GM23248 (cell line): ENCODE data around the gene EGFL7. TPM values are rescaled to one million over a fixed set of nuclear protein-coding genes. Genes with fewer than 3 reads are reported as not detected.

Experiments
- DNase-seq: peaks from one replicate; pipeline ENCODE4 v3.0.0-alpha.2; 2015
- H2AFZ ChIP-seq: fragments of 200-600 bp; sonication (generic); 2 replicates; pipeline ENCODE4 v1.6.1; 2016; ENCODE audit warnings: antibody characterized with exemption
- H3F3A ChIP-seq: fragments of 200-600 bp; sonication (generic); 2 replicates; pipeline ENCODE4 v1.6.1; 2016; ENCODE audit warnings: mild to moderate bottlenecking, antibody characterized with exemption, mixed run types; ENCODE audit not compliant: insufficient read depth
- H3K27ac ChIP-seq: fragments of 200-600 bp; sonication (generic); 2 replicates; pipeline ENCODE4 v1.5.1; 2016; ENCODE audit warnings: mild to moderate bottlenecking
- H3K27me3 ChIP-seq: fragments of 200-600 bp; sonication (generic); replicated peaks from 2 replicates; pipeline ENCODE4 v1.6.1; 2016; ENCODE audit warnings: mild to moderate bottlenecking; ENCODE audit not compliant: insufficient read depth
- H3K36me3 ChIP-seq: fragments of 200-600 bp; sonication (generic); 2 replicates; pipeline ENCODE4 v1.6.1; 2016; ENCODE audit warnings: low read depth, mild to moderate bottlenecking
- H3K4me1 ChIP-seq: fragments of 200-600 bp; sonication (generic); 2 replicates; pipeline ENCODE4 v1.6.1; 2016; ENCODE audit warnings: mild to moderate bottlenecking; ENCODE audit not compliant: insufficient read depth
- H3K4me2 ChIP-seq: fragments of 200-600 bp; sonication (generic); one replicate; pipeline ENCODE4 v1.6.1; 2016; ENCODE audit warnings: mild to moderate bottlenecking; ENCODE audit not compliant: unreplicated experiment
- H3K4me3 ChIP-seq: fragments of 200-600 bp; sonication (generic); 2 replicates; pipeline ENCODE4 v1.5.1; 2016; ENCODE audit warnings: mild to moderate bottlenecking
- H3K79me2 ChIP-seq: fragments of 200-600 bp; sonication (generic); 2 replicates; pipeline ENCODE4 v1.6.1; 2016; ENCODE audit warnings: mild to moderate bottlenecking; ENCODE audit not compliant: insufficient read depth
- H3K9ac ChIP-seq: fragments of 200-600 bp; sonication (generic); 2 replicates; pipeline ENCODE4 v1.6.1; 2016; ENCODE audit warnings: mild to moderate bottlenecking
- H3K9me2 ChIP-seq: fragments of 200-600 bp; sonication (generic); 2 replicates; pipeline ENCODE4 v1.6.1; 2016; ENCODE audit warnings: mixed run types, mild to moderate bottlenecking, moderate library complexity; ENCODE audit not compliant: insufficient read depth
- H3K9me3 ChIP-seq: fragments of 200-600 bp; sonication (generic); one replicate; pipeline ENCODE4 v1.6.1; 2017; ENCODE audit warnings: low read depth
- H4K20me1 ChIP-seq: fragments of 200-600 bp; sonication (generic); 2 replicates; pipeline ENCODE4 v1.6.0; 2016; ENCODE audit not compliant: insufficient read depth
- EZH2 ChIP-seq: fragments of 200-600 bp; sonication (generic); IDR thresholded peaks from 2 replicates; pipeline ENCODE4 v1.6.1; 2018; ENCODE audit warnings: antibody characterized with exemption, mild to moderate bottlenecking; ENCODE audit not compliant: insufficient read depth, poor library complexity, severe bottlenecking
- EZH2phosphoT487 ChIP-seq: fragments of 200-600 bp; sonication (generic); IDR thresholded peaks from 2 replicates; pipeline ENCODE4 v1.6.1; 2018; ENCODE audit warnings: antibody characterized with exemption, moderate library complexity, mild to moderate bottlenecking, low read depth; ENCODE audit not compliant: insufficient read depth
- WGBS, 2 experiments: methylation state at CpG; one replicate each; pipeline ENCODE4 v1.1.6; 2015 to 2017; ENCODE audit warnings: low lambda C conversion rate in 2 of 2, low coverage in 1 of 2; ENCODE audit errors: missing lambda C conversion rate in 2 of 2; 5-methylcytosine and 5-hydroxymethylcytosine counted together
- in situ Hi-C: fragments of 300-500 bp; cut with MboI; formaldehyde crosslinking; loops from 2 replicates; pipeline ENCODE4 v1.15.0; 2020
- microRNA counts: library from miRNA; unstranded; fragments of <30 nt; microRNA quantifications from one replicate; lab custom pipeline; 2016
- microRNA-seq: library from miRNA; unstranded; fragments of <30 nt; microRNA quantifications from one replicate; pipeline ENCODE4, GENCODE V29; 2016; ENCODE audit warnings: borderline number of aligned reads
- polyA plus RNA-seq: library from polyadenylated mRNA; unstranded; fragments of >200 nt; fragmentation: Nextera tagmentation; extraction: Ambion mirVana; gene quantifications from 2 replicates; pipeline ENCODE4 v1.2.1, GENCODE V29; 2016
- small RNA-seq: library from RNA; depleted of rRNA; stranded (forward); fragments of <200 nt; gene quantifications from one replicate; pipeline ENCODE3, GENCODE V24; 2014; ENCODE audit warnings: low read depth, low replicate concordance
- total RNA-seq: library from RNA; depleted of rRNA; stranded (reverse); fragments of >200 nt; shearing (Covaris generic); gene quantifications from 2 replicates; pipeline ENCODE4 v1.2.3, GENCODE V29; 2014; rRNA removed

EGFL7 gene
- total and polyA plus RNA-seq, 2 experiments from 2014 or later = 13.7 to 15.3 TPM

DNA sequence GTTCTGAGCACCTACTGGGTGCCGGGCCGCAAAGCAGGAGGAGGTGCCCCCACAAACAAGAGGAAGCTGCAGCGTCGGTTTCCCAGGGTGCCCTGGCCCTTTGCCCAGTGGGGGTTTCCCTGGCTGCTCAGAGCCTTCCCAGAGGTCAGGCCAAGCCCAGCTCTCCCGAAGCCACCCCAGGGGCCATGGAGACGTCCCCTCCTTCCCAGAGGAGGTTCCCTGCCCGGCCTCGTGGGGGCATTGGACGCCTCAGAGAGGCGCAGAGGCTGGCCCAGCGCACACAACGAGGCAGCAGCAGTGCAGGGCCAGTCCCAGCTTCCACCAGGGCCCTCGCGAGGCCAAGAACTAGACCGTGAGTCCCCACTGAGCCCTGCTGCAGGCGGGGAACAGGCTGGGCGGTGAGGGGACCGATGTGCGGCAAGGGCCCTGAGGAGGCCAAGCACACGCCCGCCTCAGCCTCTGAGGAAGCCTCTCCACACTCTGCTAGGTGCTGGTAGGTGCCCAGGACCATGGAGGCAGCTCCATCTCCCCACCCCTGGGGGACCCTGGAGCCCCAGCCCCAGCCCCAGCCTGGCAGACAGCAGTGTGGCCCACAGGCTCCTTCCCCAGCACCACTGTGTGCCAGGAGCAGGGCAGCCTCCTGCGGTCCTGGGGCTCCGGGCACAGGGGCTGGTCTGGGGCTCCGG lies 56.6 kb downstream of the EGFL7 start:
- H3K4me3 ChIP-seq = no peak overlapping the region
- DNase-seq = no peak
- no peak overlapping the region for H2AFZ ChIP-seq
- H4K20me1 ChIP-seq = 0 out of 2 replicates have a peak, but pooled peaks cover 2% of the 10 kb centered on the region
- no peak overlapping the region for H3K4me2 ChIP-seq
- 86 to 92% methylated on average over 15 to 24 of the region's 24 CpGs for WGBS, 2 experiments
- in situ Hi-C loops = no loop called here
- H3K4me1 ChIP-seq = peaks cover 7% of the 10 kb centered on the region
- 0 out of 2 replicates have a peak, but pooled peaks cover 7% of the 10 kb centered on the region for H3K36me3 ChIP-seq
- H3K27me3 ChIP-seq = no peaks in the 10 kb centered on the region
- H3K9me3 ChIP-seq = no peaks in the 10 kb centered on the region
- H3K79me2 ChIP-seq = no peaks in the 10 kb centered on the region
- no peaks in the 10 kb centered on the region for H3K9me2 ChIP-seq
- H3K9ac ChIP-seq = no peak overlapping the region
- peaks cover 13% of the 10 kb centered on the region for H3F3A ChIP-seq
- no peak overlapping the region for H3K27ac ChIP-seq
- TF ChIP-seq EZH2 = no peak
- TF ChIP-seq EZH2phosphoT487 = no peak

DNA sequence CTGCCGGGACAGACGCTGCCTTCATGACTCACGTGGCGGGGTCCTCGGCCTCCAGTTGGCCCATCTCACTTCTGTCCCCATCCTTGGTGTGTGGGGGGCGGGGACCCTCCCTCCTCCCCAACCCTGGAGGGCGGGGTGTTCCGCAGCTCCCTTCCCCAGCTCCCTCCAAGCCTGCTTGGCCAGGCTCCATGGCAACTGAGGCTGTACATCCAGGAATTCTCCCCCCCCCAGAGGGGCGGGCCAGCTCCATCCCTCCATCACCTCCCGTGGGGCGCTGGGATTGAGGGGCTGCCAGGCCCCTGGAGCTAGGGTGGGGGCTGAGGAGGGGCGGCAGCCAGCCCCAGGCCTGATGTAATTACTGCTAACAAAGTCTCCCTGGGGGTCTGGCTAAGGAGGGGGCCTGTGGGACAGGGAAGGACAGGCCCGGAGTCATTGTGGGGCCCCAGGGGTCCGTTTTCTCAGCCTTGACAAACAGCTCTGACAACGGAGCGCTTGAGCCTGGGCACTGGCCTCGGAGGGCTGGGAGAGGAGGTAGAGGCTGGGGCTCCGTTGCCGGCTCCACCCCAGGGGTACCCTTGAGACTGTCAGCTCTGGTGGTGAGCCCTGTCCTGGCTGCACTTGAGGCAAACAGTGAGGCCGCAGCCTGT lies 57.7 kb downstream of the EGFL7 start:
- H3K9ac ChIP-seq = no peak overlapping the region
- H4K20me1 ChIP-seq = peaks cover 9% of the 10 kb centered on the region; the same call in 1 of the 2 replicates
- H3K27me3 ChIP-seq = no peaks in the 10 kb centered on the region

GRCh38 chr9:136720898-136721338 lies 58.2 kb downstream of the EGFL7 start:
- H2AFZ ChIP-seq = no peak overlapping the region

More for the DNA sequence above, 57.7 kb downstream of the EGFL7 start:
- in situ Hi-C loops = no loop called here
- DNase-seq = peak; percentile 46
- H3K27ac ChIP-seq = no peak overlapping the region
- peaks cover 7% of the 10 kb centered on the region for H3K4me1 ChIP-seq
- H2AFZ ChIP-seq = no peak overlapping the region
- H3K9me2 ChIP-seq = no peaks in the 10 kb centered on the region
- TF ChIP-seq EZH2phosphoT487 (no peak), EZH2 (no peak)
- H3F3A ChIP-seq = peaks cover 20% of the 10 kb centered on the region
- WGBS, 2 experiments = 26 to 29% methylated on average over 17 to 20 of the region's 20 CpGs
- H3K79me2 ChIP-seq = peaks cover 2% of the 10 kb centered on the region; the same call in 1 of the 2 replicates
- H3K4me2 ChIP-seq = no peak overlapping the region
- 0 out of 2 replicates have a peak, but pooled peaks cover 11% of the 10 kb centered on the region for H3K36me3 ChIP-seq
- H3K4me3 ChIP-seq = no peak overlapping the region
- H3K9me3 ChIP-seq = no peaks in the 10 kb centered on the region

GRCh38 chr9:136721339-136722092 lies 58.8 kb downstream of the EGFL7 start:
- no peaks in the 10 kb centered on the region for H3K9me3 ChIP-seq
- peaks cover 18% of the 10 kb centered on the region for H3K4me1 ChIP-seq
- H3K27me3 ChIP-seq = no peaks in the 10 kb centered on the region
- TF ChIP-seq EZH2 (no peak), EZH2phosphoT487 (no peak)
- peak; percentile 95 for DNase-seq
- 44 to 49% methylated on average over 28 to 30 of the region's 30 CpGs for WGBS, 2 experiments
- H3K27ac ChIP-seq = peak overlapping the region; percentile 26; the same call in 1 of the 2 replicates
- H3K9ac ChIP-seq = no peak overlapping the region
- H3F3A ChIP-seq = peaks cover 32% of the 10 kb centered on the region
- no peak overlapping the region for H3K4me2 ChIP-seq
- no peaks in the 10 kb centered on the region for H3K9me2 ChIP-seq
- peaks cover 13% of the 10 kb centered on the region for H3K79me2 ChIP-seq
- H2AFZ ChIP-seq = no peak overlapping the region
- in situ Hi-C loops = no loop called here
- peaks cover 15% of the 10 kb centered on the region; the same call in 1 of the 2 replicates for H3K36me3 ChIP-seq
- no peak overlapping the region for H3K4me3 ChIP-seq
- peaks cover 17% of the 10 kb centered on the region; the same call in 1 of the 2 replicates for H4K20me1 ChIP-seq

More at GRCh38 chr9:136720898-136721338, 58.2 kb downstream of the EGFL7 start:
- DNase-seq = no peak
- peaks cover 14% of the 10 kb centered on the region; the same call in 1 of the 2 replicates for H4K20me1 ChIP-seq
- H3K36me3 ChIP-seq = peaks cover 13% of the 10 kb centered on the region; the same call in 1 of the 2 replicates
- H3F3A ChIP-seq = peaks cover 26% of the 10 kb centered on the region
- no peaks in the 10 kb centered on the region for H3K27me3 ChIP-seq
- H3K4me2 ChIP-seq = no peak overlapping the region
- H3K9me2 ChIP-seq = no peaks in the 10 kb centered on the region
- in situ Hi-C loops = no loop called here
- no peak overlapping the region for H3K4me3 ChIP-seq
- WGBS, 2 experiments = 59 to 64% methylated on average over 11 of the region's 11 CpGs
- peaks cover 7% of the 10 kb centered on the region for H3K79me2 ChIP-seq
- no peak overlapping the region; the same call in 1 of the 2 replicates for H3K27ac ChIP-seq
- TF ChIP-seq EZH2 = no peak
- TF ChIP-seq EZH2phosphoT487 = no peak
- H3K9me3 ChIP-seq = no peaks in the 10 kb centered on the region
- no peak overlapping the region for H3K9ac ChIP-seq
- peaks cover 12% of the 10 kb centered on the region for H3K4me1 ChIP-seq

MicroRNAs within 50 kb of the gene (microRNA counts, 767-probe panel; counts per million panel counts)
- 447 counts per million, percentile 86 among the panel's probes with 10 or more counts for microRNA hsa-miR-126-3p (lab: Ali Mortazavi, UCI)

Small RNAs within 50 kb of the gene (microRNA-seq; reads per million reads assigned to microRNA genes)
- gene MIR126 = 218 reads per million, percentile 60 among the genes with 10 or more reads in this experiment

Small RNAs within 50 kb of the gene (small RNA-seq; reads per million reads assigned to genes)
- 0.56 reads per million for gene MIR126

Other genes starting within 250 kb of the EGFL7 start
- gene INPP5E, start 223.1 kb upstream of the EGFL7 start, total RNA-seq = 8.1 and 12.5 TPM in 2 replicates
- gene INPP5E, start 223.1 kb upstream of the EGFL7 start, polyA plus RNA-seq = 5.0 and 5.2 TPM in 2 replicates
- gene SEC16A, start 179.9 kb upstream of the EGFL7 start, total RNA-seq = 32.0 and 34.5 TPM in 2 replicates
- 40.4 and 43.4 TPM in 2 replicates for gene SEC16A, start 179.9 kb upstream of the EGFL7 start, polyA plus RNA-seq
- gene NOTCH1, start 116.9 kb upstream of the EGFL7 start, total RNA-seq = 5.2 and 5.7 TPM in 2 replicates
- 1.5 TPM in 2 replicates for gene NOTCH1, start 116.9 kb upstream of the EGFL7 start, polyA plus RNA-seq
- 50.8 and 58.3 TPM in 2 replicates for gene AGPAT2, start 24.5 kb downstream of the EGFL7 start, total RNA-seq
- 68.7 and 80.3 TPM in 2 replicates for gene AGPAT2, start 24.5 kb downstream of the EGFL7 start, polyA plus RNA-seq
- not detected in 2 replicates for gene DIPK1B, start 49.7 kb downstream of the EGFL7 start, total RNA-seq
- 0.15 TPM in 1 of 2 replicates, not detected in the other for gene DIPK1B, start 49.7 kb downstream of the EGFL7 start, polyA plus RNA-seq
- gene LCN10, start 80.0 kb downstream of the EGFL7 start, total RNA-seq = not detected in 2 replicates
- not detected in 2 replicates for gene LCN10, start 80.0 kb downstream of the EGFL7 start, polyA plus RNA-seq
- not detected in 2 replicates for gene LCN6, start 85.6 kb downstream of the EGFL7 start, total RNA-seq
- not detected in 2 replicates for gene LCN6, start 85.6 kb downstream of the EGFL7 start, polyA plus RNA-seq
- not detected in 2 replicates for gene LCN8, start 95.3 kb downstream of the EGFL7 start, total RNA-seq
- gene LCN8, start 95.3 kb downstream of the EGFL7 start, polyA plus RNA-seq = not detected in 2 replicates
- gene LCN15, start 101.6 kb downstream of the EGFL7 start, total RNA-seq = not detected in 2 replicates
- gene LCN15, start 101.6 kb downstream of the EGFL7 start, polyA plus RNA-seq = not detected in 2 replicates
- 51.3 and 51.7 TPM in 2 replicates for gene TMEM141, start 128.4 kb downstream of the EGFL7 start, total RNA-seq
- gene TMEM141, start 128.4 kb downstream of the EGFL7 start, polyA plus RNA-seq = 59.4 and 61.8 TPM in 2 replicates
- 0.76 TPM in 1 of 2 replicates, not detected in the other for gene CCDC183, start 133.4 kb downstream of the EGFL7 start, total RNA-seq
- gene CCDC183, start 133.4 kb downstream of the EGFL7 start, polyA plus RNA-seq = 0.39 and 1.5 TPM in 2 replicates
- gene RABL6, start 145.0 kb downstream of the EGFL7 start, total RNA-seq = 74.4 and 81.1 TPM in 2 replicates
- gene RABL6, start 145.0 kb downstream of the EGFL7 start, polyA plus RNA-seq = 21.6 and 22.0 TPM in 2 replicates
- 0.89 and 1.4 TPM in 2 replicates for gene AJM1, start 179.6 kb downstream of the EGFL7 start, total RNA-seq
- 1.1 and 1.4 TPM in 2 replicates for gene AJM1, start 179.6 kb downstream of the EGFL7 start, polyA plus RNA-seq
- gene PHPT1, start 186.5 kb downstream of the EGFL7 start, total RNA-seq = 71.1 and 84.6 TPM in 2 replicates
- 295 and 302 TPM in 2 replicates for gene PHPT1, start 186.5 kb downstream of the EGFL7 start, polyA plus RNA-seq
- 1.1 and 2.3 TPM in 2 replicates for gene MAMDC4, start 189.4 kb downstream of the EGFL7 start, total RNA-seq
- gene MAMDC4, start 189.4 kb downstream of the EGFL7 start, polyA plus RNA-seq = 0.35 and 0.43 TPM in 2 replicates
- gene EDF1, start 203.4 kb downstream of the EGFL7 start, total RNA-seq = 299 and 305 TPM in 2 replicates
- 567 and 586 TPM in 2 replicates for gene EDF1, start 203.4 kb downstream of the EGFL7 start, polyA plus RNA-seq
- gene TRAF2, start 223.6 kb downstream of the EGFL7 start, total RNA-seq = 8.1 and 11.5 TPM in 2 replicates
- 14.3 and 15.0 TPM in 2 replicates for gene TRAF2, start 223.6 kb downstream of the EGFL7 start, polyA plus RNA-seq